Aorta (tissue), 5 donors: ENCODE data around the gene LCN1. TPM values are rescaled to one million over a fixed set of nuclear protein-coding genes. Genes with fewer than 3 reads are reported as not detected.

Experiments used
- ATAC-seq: fragments of 200-7000 bp; cut with Tn5 transposase; one replicate; pipeline ENCODE4 v1.9.1; 2022; ENCODE audit warnings: moderate library complexity; ENCODE audit not compliant: low FRiP score
- DNase-seq, 2 donors: peaks; one replicate each; pipeline ENCODE4 v3.0.0-alpha.2; 2020
- H3K27ac ChIP-seq, 2 donors: one replicate each; pipeline ENCODE4 v1.5.1; 2013; ENCODE audit warnings: low read length in 2 of 2, mild to moderate bottlenecking in 2 of 2, moderate library complexity in 2 of 2, control low read depth in 1 of 2, inconsistent platforms in 1 of 2, low read depth in 1 of 2
- H3K27me3 ChIP-seq, 2 donors: one replicate each; pipeline ENCODE4 v1.6.1; 2013; ENCODE audit warnings: control low read depth in 1 of 2, low read length in 1 of 2, mild to moderate bottlenecking in 1 of 2, moderate library complexity in 1 of 2; ENCODE audit not compliant: insufficient read depth in 2 of 2, control insufficient read depth in 1 of 2
- H3K36me3 ChIP-seq, 2 donors: one replicate each; pipeline ENCODE4 v1.6.1; 2013; ENCODE audit warnings: control low read depth in 1 of 2, low read length in 1 of 2, mild to moderate bottlenecking in 1 of 2; ENCODE audit not compliant: insufficient read depth in 2 of 2, control insufficient read depth in 1 of 2
- H3K4me1 ChIP-seq, 2 donors: one replicate each; pipeline ENCODE4 v1.6.1; 2013; ENCODE audit warnings: low read length in 2 of 2, control low read depth in 1 of 2, mild to moderate bottlenecking in 1 of 2, moderate library complexity in 1 of 2; ENCODE audit not compliant: insufficient read depth in 2 of 2, control insufficient read depth in 1 of 2
- H3K4me3 ChIP-seq, 2 donors: one replicate each; pipeline ENCODE4 v1.5.1; 2013; ENCODE audit warnings: low read length in 2 of 2, control low read depth in 1 of 2, mild to moderate bottlenecking in 1 of 2
- H3K9me3 ChIP-seq: one replicate; pipeline ENCODE4 v1.6.1; 2013; ENCODE audit warnings: mild to moderate bottlenecking, low read length; ENCODE audit not compliant: control insufficient read depth
- WGBS, 2 donors: extraction: QIAGEN DNeasy Blood & Tissue Kit; methylation state at CpG; one replicate each; pipeline ENCODE4 v1.1.7; 2013; 5-methylcytosine and 5-hydroxymethylcytosine counted together
- intact Hi-C, 2 donors: fragments of 100-400 bp; cut with DNase I; formaldehyde crosslinking; loops; one replicate each; pipeline versions ENCODE4 v1.14.2 to v1.15.0; 2022
- polyA plus RNA-seq, 2 donors: library from polyadenylated mRNA; stranded (reverse); fragments of 200-250 nt; gene quantifications; one replicate each; pipeline ENCODE4 v1.2.3, GENCODE V29; 2013
- total RNA-seq, 2 donors: library from RNA; stranded (reverse); fragmentation: NEBNext Ultra II Directional; extraction: Animal tissue kit (Norgen Biotek cat#: 25700); gene quantifications; one replicate each; pipeline ENCODE4 v1.2.1, GENCODE V29; 2021
- donor health status: healthy with polysubstance abuse.
- donor health status: Bipolar disorder and iron deficiency.
- donor health status: DM: no; HTN: no; CAD: no.
- donor health status: DM: no; HTN: no; CAD: no.
- donor health status: DM: yes; HTN: yes; CAD: no.

The LCN1 gene
- total and polyA plus RNA-seq, 4 donors, result 0.81 TPM; not detected in 3

DNA sequence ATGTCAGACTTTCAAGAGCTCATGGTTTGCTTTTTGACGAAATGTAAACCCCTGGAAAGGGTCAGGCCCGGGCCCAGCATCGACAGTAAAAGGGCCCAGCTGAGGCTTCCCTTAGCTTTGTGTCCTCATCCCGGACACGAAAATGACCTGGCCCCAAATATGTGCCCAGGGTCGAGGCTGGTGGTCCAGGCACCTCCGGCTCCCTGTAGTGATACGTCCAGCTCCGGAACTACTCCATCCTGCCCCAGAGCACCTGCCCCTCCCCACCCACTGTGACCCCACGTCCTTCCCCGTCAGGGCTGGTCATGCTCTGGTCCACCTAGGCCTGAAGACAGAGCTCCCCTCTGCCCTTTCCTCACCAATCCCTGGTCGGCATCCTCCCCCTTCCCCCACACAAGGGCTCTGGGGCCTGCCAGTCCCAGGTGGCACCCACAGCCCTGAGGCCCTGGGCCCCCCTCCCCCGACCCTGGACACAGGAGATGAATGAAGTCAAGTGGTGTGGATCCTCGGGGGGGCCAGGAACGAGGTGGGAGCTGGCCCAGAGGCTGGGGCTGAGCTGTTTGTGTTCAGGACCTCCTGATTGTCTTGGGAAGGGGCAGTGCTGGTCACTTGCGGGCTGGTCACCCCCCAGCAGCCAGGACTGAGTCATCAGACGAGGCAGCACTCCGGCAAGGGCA is 30.9 kb downstream of the LCN1 start:
- Histone ChIP-seq H3K9me3 (peaks cover 2% of the 10 kb centered on the region), H3K4me3 (no peak overlapping the region), H3K27ac (no peak overlapping the region), H3K4me1 (no peaks in the 10 kb centered on the region), H3K36me3 (no peaks in the 10 kb centered on the region), H3K27me3 (no peaks in the 10 kb centered on the region)
- 78% methylated on average over 18 of the region's 18 CpGs for WGBS, 2 donors
- DNase-seq (no peak), ATAC-seq (no peak)
- intact Hi-C loops, result no loop called here

DNA sequence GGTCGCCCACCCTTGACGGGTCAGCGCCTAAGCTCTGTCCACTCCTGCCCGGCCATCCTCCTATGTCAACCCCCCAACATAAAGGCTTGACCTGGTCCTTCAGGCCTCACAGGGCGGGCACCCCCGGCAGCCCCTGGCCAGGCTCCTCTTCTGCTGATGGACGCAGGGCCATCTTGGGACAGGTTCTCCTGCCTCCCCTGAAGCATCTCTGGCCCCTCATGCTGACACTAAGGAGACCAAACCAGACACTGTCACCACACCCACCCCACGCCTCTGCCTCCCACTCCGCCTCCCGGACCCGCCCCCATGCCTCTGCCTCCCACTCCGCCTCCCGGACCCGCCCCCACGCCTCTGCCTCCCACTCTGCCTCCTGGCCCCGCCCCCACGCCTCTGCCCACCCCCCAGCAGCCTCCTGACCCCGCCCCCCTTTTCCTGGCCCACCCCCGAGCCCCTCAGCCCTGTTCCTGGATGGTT is 31.5 kb downstream of the LCN1 start:
- Histone ChIP-seq H3K4me3 (no peak overlapping the region), H3K9me3 (peaks cover 2% of the 10 kb centered on the region), H3K27me3 (no peaks in the 10 kb centered on the region), H3K4me1 (no peaks in the 10 kb centered on the region), H3K36me3 (no peaks in the 10 kb centered on the region), H3K27ac (no peak overlapping the region)
- DNase-seq (no peak), ATAC-seq (no peak)
- 87% methylated on average over 17 to 19 of the region's 19 CpGs for WGBS, 2 donors
- intact Hi-C loops, result no loop called here

DNA sequence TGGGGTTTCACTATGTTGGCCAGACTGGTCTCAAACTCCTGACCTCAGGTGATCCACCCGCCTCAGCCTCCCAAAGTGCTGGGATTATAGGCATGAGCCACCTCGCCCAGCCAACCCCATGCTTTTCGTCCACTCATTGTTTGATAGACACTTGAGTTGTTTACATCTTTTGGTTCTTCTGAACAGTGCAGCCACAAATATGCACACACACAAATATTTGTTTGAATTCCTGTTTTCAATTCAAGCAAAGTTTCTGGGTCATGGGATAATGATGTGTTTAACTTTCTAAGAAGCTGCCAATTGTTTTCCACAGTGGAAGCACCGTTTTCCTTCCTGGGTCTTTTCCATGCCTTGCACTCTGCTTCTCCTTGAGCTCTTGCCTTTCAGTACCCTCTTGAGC is 33.5 kb downstream of the LCN1 start:
- ATAC-seq (no peak), DNase-seq (no peak)
- Histone ChIP-seq H3K4me3 (no peak overlapping the region), H3K27ac (no peak overlapping the region), H3K36me3 (no peaks in the 10 kb centered on the region), H3K9me3 (peaks cover 2% of the 10 kb centered on the region), H3K4me1 (no peaks in the 10 kb centered on the region), H3K27me3 (no peaks in the 10 kb centered on the region)
- intact Hi-C loops, result no loop called here
- 77 to 81% methylated on average over 4 of the region's 4 CpGs for WGBS, 2 donors

DNA sequence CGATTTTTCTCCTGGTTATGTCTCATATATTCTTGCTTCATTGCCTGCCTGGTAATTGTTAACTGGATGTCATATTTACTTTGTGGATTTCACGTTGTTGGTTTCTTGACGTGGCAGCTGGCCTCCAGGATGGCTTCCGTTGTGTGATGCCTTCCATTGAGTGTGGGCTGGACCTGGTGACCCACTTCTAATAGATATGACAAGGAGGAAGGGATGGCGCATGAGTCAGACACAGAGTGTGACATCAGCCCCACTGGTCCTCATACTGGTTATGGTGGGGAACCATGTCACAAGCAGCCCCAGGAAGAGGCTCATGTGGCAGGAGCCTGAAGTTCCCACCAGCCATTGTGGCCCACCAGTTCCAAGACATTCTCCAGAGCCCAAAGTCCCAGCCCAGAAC is 34.0 kb downstream of the LCN1 start:
- DNase-seq, result no peak
- Histone ChIP-seq H3K9me3 (peaks cover 2% of the 10 kb centered on the region), H3K36me3 (no peaks in the 10 kb centered on the region), H3K4me1 (no peaks in the 10 kb centered on the region), H3K27ac (no peak overlapping the region), H3K4me3 (no peak overlapping the region), H3K27me3 (no peaks in the 10 kb centered on the region)
- ATAC-seq, result no peak
- WGBS, 2 donors, result 83 to 84% methylated on average over 5 of the region's 5 CpGs
- intact Hi-C loops, result no loop called here

DNA sequence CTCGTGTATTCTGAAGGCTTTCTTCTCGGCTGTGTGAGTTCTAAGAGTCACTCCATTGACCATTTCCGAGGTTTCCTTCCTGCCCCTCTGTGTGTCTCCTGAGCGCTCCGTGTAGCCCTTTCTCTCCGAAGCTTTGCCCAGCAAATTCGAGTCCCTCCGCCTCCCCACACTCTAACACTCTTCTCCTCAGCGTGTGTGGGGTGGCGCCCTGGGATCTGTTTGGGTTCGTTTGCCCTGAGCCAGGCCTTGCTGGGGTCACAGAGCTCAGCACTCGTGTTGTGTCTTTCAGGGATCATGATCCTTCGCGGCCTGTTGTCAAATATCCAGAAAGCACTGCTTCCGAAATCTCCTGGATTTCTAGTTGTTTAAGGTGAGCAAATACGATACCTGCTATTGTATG is 34.7 kb downstream of the LCN1 start:
- no peaks in the 10 kb centered on the region for H3K36me3 ChIP-seq
- DNase-seq (no peak), ATAC-seq (no peak)
- H3K27ac ChIP-seq, result no peak overlapping the region
- 71 to 75% methylated on average over 16 of the region's 16 CpGs for WGBS, 2 donors
- peaks cover 2% of the 10 kb centered on the region for H3K9me3 ChIP-seq
- H3K4me1 ChIP-seq, result no peaks in the 10 kb centered on the region
- no peak overlapping the region for H3K4me3 ChIP-seq
- H3K27me3 ChIP-seq, result no peaks in the 10 kb centered on the region
- intact Hi-C loops, result no loop called here

DNA sequence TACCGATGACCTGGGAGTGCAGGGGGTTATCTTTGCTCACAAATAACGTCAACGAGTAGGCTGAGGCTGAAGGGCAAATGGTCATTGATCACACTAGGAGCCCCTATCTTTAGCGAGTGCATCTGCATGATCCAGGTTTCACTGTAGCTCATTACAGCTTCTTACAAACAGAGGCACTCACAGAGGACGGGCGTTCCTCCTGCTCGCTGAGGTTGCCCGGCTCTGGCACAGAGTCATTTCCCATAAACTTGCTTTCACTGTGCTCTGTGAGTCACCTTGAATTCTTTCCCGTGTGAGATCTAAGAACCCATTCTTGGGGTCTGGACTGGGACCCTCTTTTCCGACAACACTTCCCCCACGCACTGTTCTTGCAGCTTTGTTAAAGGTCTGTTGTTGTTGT is 38.4 kb downstream of the LCN1 start:
- DNase-seq, result no peak
- intact Hi-C loops, result no loop called here
- Histone ChIP-seq H3K4me1 (no peaks in the 10 kb centered on the region), H3K27ac (no peak overlapping the region), H3K9me3 (peaks cover 6% of the 10 kb centered on the region), H3K36me3 (no peaks in the 10 kb centered on the region), H3K27me3 (no peaks in the 10 kb centered on the region), H3K4me3 (no peak overlapping the region)
- WGBS, 2 donors, result 59 to 60% methylated on average over 11 of the region's 11 CpGs
- no peak for ATAC-seq

DNA sequence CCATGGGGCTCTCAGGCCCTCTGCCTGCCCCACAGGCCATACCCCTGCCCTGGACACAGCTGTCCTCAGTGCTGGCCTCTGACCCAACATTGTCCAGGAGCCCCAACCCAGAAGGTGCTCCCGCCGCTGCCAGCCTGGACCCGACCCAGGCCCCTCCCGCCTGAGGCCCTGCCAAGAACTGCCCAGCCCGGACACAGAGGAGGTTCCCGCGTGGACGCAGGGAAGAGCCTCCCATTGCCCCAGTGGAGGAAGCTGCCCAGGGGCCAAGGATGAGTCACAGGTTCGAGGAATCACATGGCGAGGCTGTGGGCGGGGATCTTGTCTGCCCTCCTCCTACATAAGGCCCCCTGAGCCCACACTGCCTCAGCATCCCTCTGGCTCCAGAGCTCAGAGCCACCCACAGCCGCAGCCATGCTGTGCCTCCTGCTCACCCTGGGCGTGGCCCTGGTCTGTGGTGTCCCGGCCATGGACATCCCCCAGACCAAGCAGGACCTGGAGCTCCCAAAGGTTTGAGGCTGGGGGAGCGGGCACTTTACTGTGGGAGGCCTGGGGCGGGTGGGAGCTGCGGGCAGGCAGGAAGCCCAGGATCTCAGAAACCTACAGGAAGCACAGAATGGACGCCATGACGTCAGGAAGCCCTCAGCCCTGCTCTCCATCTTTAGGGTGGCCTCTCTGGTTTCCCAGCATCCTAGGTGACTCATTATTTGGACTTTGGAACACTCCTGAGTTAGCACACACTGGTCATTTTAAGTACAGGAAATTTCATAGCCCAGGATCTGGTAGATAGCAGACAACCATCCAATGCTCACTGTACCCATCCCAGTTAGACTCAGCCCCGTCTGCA is 40.4 kb downstream of the LCN1 start, which contains the start of gene PAEP:
Gene PAEP (plus strand): TSS at position 366 of the 844 bp plus-strand sequence.
- Histone ChIP-seq H3K36me3 (no peaks in the 10 kb centered on the region), H3K9me3 (peaks cover 5% of the 10 kb centered on the region), H3K4me3 (no peak within 1 kb of the TSS), H3K4me1 (no peaks in the 10 kb centered on the region), H3K27ac (no peak within 1 kb of the TSS), H3K27me3 (no peaks in the 10 kb centered on the region)
- DNase-seq (no peak), ATAC-seq (no peak)
- intact Hi-C loops, result no loop called here
- WGBS, 2 donors, result 83 to 86% methylated on average over 16 to 20 of the region's 20 CpGs

DNA sequence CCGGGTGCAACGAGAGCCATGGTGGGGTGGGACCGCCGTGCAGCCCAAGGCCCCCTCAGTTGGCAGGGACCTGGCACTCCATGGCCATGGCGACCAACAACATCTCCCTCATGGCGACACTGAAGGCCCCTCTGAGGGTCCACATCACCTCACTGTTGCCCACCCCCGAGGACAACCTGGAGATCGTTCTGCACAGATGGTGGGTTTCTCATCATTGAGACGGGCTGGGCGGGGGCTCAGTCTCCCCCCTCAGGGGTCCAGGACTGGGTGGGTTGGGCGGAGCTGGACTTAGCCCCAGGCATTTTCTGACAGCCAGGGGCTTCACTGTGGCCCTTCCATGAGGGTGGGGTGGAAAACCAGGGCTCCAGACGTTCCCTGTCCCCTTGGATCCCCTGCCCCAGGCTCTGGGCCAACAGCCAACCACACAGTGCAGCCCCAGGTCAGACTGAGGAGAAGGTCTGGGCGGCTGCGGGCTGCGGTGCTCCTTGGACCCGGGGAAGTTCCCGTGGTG is 41.0 kb downstream of the LCN1 start:
- Histone ChIP-seq H3K4me3 (no peak overlapping the region), H3K27ac (no peak overlapping the region), H3K4me1 (no peaks in the 10 kb centered on the region), H3K36me3 (no peaks in the 10 kb centered on the region), H3K9me3 (peaks cover 5% of the 10 kb centered on the region), H3K27me3 (no peaks in the 10 kb centered on the region)
- intact Hi-C loops, result no loop called here
- 80 to 85% methylated on average over 17 of the region's 17 CpGs for WGBS, 2 donors
- DNase-seq, result peak in 1 of 2 donors; percentile 63
- no peak for ATAC-seq
